ENCODE results near the gene SDF2. TPM values are rescaled to one million over a fixed set of nuclear protein-coding genes. Genes with fewer than 3 reads are reported as not detected.

SDF2 gene
- total and polyA plus RNA-seq, 2 experiments from 2014 or later = 26.1 to 85.7 TPM

DNA sequence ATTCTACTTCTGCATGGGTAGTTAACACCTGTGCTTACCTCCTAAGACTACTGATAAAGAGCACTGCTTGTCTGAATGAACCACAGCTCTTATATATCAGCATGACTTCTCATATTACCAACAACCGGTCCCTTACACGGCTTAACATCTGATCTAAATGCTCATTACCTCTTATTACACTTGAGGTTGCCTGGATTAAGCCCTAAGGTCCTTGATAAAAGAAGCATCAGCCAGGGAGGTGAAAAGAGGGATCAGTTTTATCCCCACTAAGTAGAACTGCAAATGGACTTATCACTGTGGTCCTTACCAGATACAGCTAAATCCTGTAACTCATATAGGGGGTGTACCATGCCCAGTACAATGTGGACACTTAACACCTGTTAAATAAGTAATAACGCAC lies 39.5 kb downstream of the SDF2 start:
- no peaks in the 10 kb centered on the region for H3K27me3 ChIP-seq
- no peak for DNase-seq (ENCODE audit: low read depth in 1 of 2, low spot score in 1 of 2)
- no peak overlapping the region for H3K27ac ChIP-seq
- no peak overlapping the region for H3K4me3 ChIP-seq
- H3K4me1 ChIP-seq (ENCODE audit: low read depth) = no peaks in the 10 kb centered on the region
- peaks cover 71% of the 10 kb centered on the region for H3K36me3 ChIP-seq
- TF ChIP-seq, protein P1, sequence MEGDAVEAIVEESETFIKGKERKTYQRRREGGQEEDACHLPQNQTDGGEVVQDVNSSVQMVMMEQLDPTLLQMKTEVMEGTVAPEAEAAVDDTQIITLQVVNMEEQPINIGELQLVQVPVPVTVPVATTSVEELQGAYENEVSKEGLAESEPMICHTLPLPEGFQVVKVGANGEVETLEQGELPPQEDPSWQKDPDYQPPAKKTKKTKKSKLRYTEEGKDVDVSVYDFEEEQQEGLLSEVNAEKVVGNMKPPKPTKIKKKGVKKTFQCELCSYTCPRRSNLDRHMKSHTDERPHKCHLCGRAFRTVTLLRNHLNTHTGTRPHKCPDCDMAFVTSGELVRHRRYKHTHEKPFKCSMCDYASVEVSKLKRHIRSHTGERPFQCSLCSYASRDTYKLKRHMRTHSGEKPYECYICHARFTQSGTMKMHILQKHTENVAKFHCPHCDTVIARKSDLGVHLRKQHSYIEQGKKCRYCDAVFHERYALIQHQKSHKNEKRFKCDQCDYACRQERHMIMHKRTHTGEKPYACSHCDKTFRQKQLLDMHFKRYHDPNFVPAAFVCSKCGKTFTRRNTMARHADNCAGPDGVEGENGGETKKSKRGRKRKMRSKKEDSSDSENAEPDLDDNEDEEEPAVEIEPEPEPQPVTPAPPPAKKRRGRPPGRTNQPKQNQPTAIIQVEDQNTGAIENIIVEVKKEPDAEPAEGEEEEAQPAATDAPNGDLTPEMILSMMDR (IDR thresholded peaks at IDR 0.05; ENCODE audit: low read depth, low read length) = no peak
- H3K9me3 ChIP-seq (ENCODE audit: low read depth) = no peaks in the 10 kb centered on the region

DNA sequence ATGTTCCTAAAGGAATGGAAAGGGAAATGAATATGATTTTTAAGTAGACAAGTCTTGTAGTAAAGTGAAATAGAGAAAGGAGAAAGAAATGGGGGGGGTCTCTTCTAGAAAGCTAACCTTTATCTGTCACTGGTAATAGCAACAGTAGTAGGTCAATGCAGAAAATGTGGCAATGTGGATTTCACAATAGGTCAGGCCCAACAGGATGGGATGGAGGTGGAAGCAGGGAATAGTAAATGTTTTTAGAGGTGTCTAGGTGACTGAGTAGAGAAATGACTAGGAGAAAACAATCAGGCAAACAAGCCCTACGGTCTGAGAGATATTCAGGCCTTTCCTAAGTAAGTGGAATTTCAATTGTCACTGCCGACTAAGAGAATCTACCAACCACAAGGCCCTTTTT lies 41.7 kb downstream of the SDF2 start:
- Histone ChIP-seq H3K27ac (no peak overlapping the region), H3K4me3 (no peak overlapping the region), H3K36me3 (peaks cover 87% of the 10 kb centered on the region), H3K27me3 (no peaks in the 10 kb centered on the region), H3K9me3 (ENCODE audit: low read depth) (no peaks in the 10 kb centered on the region), H3K4me1 (ENCODE audit: low read depth) (no peaks in the 10 kb centered on the region)
- DNase-seq (ENCODE audit: low read depth in 1 of 2, low spot score in 1 of 2) = no peak
- TF ChIP-seq, protein P1 (IDR thresholded peaks at IDR 0.05; ENCODE audit: low read depth, low read length) = no peak

DNA sequence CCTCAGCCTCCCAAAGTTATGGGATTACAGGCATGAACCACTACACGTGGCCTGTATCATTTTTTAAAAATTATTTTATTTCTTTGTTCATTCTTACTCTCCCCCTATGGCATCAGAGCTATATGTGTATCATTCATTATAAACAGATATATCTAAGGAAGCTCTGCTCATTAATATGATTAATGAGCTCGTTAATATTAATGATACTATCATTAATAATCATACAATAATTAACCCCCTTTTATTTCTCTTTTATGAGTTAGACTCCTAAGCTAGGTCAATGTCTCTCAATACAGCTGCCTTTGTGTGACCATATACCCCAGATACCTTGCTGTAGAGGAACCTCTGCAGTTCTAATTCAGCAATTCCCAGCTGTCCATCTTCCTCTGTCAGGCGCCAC lies 43.2 kb downstream of the SDF2 start:
- H3K36me3 ChIP-seq = peaks cover 88% of the 10 kb centered on the region
- H3K9me3 ChIP-seq (ENCODE audit: low read depth) = no peaks in the 10 kb centered on the region
- TF ChIP-seq, protein P1 (IDR thresholded peaks at IDR 0.05; ENCODE audit: low read depth, low read length) = no peak

DNA sequence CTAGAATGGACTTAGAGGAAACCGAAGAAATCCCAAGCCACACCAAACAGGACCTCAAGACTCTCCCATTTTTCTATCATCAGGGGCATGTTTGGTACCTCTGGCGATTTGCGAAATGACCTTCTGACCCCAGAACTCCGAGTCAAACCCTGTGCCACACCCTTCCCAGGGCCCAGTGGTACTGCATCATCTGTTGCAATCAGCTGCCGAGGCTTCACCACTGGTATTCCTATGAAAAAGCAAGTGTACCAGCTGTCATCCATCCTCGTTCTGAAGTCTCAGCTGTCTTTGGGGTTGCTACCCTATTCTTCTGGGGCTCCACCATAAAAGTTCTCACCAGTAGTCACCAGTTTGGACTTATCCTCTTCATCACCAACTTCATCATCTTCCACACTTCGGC lies 45.4 kb downstream of the SDF2 start:
- Histone ChIP-seq H3K4me3 (no peak overlapping the region), H3K36me3 (peaks cover 67% of the 10 kb centered on the region), H3K27ac (no peak overlapping the region), H3K9me3 (ENCODE audit: low read depth) (no peaks in the 10 kb centered on the region), H3K4me1 (ENCODE audit: low read depth) (no peaks in the 10 kb centered on the region), H3K27me3 (no peaks in the 10 kb centered on the region)
- TF ChIP-seq, protein P1 (IDR thresholded peaks at IDR 0.05; ENCODE audit: low read depth, low read length) = no peak
- DNase-seq (ENCODE audit: low read depth in 1 of 2, low spot score in 1 of 2) = no peak

More for the DNA sequence above, 43.2 kb downstream of the SDF2 start:
- DNase-seq (ENCODE audit: low read depth in 1 of 2, low spot score in 1 of 2) = no peak
- Histone ChIP-seq H3K4me1 (ENCODE audit: low read depth) (no peaks in the 10 kb centered on the region), H3K4me3 (no peak overlapping the region), H3K27me3 (no peaks in the 10 kb centered on the region), H3K27ac (no peak overlapping the region)

DNA sequence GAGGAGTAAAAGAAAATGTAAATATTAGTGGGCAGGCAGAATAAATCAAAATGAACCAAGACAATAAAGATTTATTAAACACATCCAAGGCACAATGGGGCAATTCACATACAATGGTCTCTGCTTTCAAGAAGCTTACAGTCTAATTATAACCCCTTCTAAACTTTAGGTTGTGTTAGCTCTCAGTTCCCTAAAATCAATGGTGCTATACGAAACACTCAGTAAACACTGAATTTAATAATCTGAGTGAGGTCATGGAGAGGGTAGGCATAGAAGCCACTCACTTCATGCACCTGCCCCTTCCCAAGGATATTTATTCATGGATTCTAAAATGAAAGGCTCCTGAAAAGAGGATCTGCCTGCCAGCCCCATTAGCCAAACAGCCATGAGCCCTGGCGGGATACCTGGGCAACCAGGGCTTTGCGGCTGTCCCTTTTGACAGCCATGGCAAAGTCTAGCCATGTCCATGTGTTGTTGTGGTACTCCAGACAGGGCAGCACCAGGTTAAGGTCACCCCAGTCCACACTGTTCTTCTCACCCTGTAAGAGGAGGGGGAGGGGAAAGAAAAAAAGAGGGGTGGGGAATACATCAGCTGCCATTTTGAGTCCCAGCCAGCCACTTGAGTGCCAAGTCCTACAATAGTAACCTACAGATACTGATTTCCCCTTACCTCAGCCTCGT lies 46.3 kb downstream of the SDF2 start:
- no peak for DNase-seq (ENCODE audit: low read depth in 1 of 2, low spot score in 1 of 2)
- Histone ChIP-seq H3K36me3 (peaks cover 58% of the 10 kb centered on the region), H3K27me3 (no peaks in the 10 kb centered on the region), H3K4me3 (no peak overlapping the region), H3K4me1 (ENCODE audit: low read depth) (no peaks in the 10 kb centered on the region), H3K9me3 (ENCODE audit: low read depth) (no peaks in the 10 kb centered on the region), H3K27ac (no peak overlapping the region)
- TF ChIP-seq, protein P1 (IDR thresholded peaks at IDR 0.05; ENCODE audit: low read depth, low read length) = no peak
